ENCODE data around the gene GSTT2. TPM values are rescaled to one million over a fixed set of nuclear protein-coding genes. Genes with fewer than 3 reads are reported as not detected.

GSTT2 gene
- total and polyA plus RNA-seq, 10 of the 15 experiments (the other 5 are each of a cell fraction or from before 2014, with no cell fraction given), result not detected

- POLR2A ChIA-PET, result interaction anchor here (1.8 kb wide), 1 partner anchor 10 kb away, joined by 3 read pairs; no protein-coding TSS in a partner anchor
- in situ Hi-C loops (cut with MboI), result no loop called here
- no peak for FAIRE-seq
These were observed 22.3 kb downstream of the GSTT2 start for GRCh38 chr22:24002272-24002671.

More at GRCh38 chr22:24002272-24002671, 22.3 kb downstream of the GSTT2 start:
- Histone ChIP-seq H3K36me3 (ENCODE audit: control insufficient read depth in 2 of 2, insufficient read depth in 2 of 2, low read length in 1 of 2) (no peaks in the 10 kb centered on the region), H3K9me3 (replicated peaks; ENCODE audit: control insufficient read depth, insufficient read depth, low read length) (no peaks in the 10 kb centered on the region), H3K27ac (ENCODE audit: control insufficient read depth, insufficient read depth) (no peak overlapping the region), H2AFZ (ENCODE audit: control insufficient read depth, low read depth, low read length) (no peak overlapping the region), H3K4me2 (ENCODE audit: control insufficient read depth, insufficient read depth) (no peak overlapping the region), H4K20me1 (ENCODE audit: control insufficient read depth, insufficient read depth) (no peaks in the 10 kb centered on the region), H3K27me3 (replicated peaks in 1 of 2; ENCODE audit: control insufficient read depth in 2 of 2, insufficient read depth in 2 of 2, low read length in 1 of 2) (no peaks in the 10 kb centered on the region), H3K4me3 (no peak overlapping the region), H3K79me2 (ENCODE audit: control insufficient read depth, insufficient read depth, low read length) (no peaks in the 10 kb centered on the region), H3K4me1 (ENCODE audit: control insufficient read depth, insufficient read depth, low read length) (no peaks in the 10 kb centered on the region), H3K9ac (ENCODE audit: control insufficient read depth, insufficient read depth, low read length) (no peak overlapping the region)
- no peak for ATAC-seq
- intact Hi-C loops (cut with micrococcal nuclease; ENCODE audit: unreplicated experiment), result loop anchor here (10.0 kb wide), 1 partner anchor 57 kb away; no protein-coding TSS in a partner anchor
- ChIA-PET SMC1A (ENCODE audit: uncharacterized antibody, unreplicated experiment) (no interaction called here), CTCF (no interaction called here), RAD21 (ENCODE audit: unreplicated experiment) (no interaction called here)
- TF ChIP-seq FOXK2 (IDR thresholded peaks at IDR 0.05), result no peak
- no peak for TF ChIP-seq NRF1 (conservative IDR thresholded peaks at IDR 0.05; ENCODE audit: low read depth, low read length)
- TF ChIP-seq YBX1 (IDR thresholded peaks at IDR 0.05), result no peak
- TF ChIP-seq POLR2AphosphoS5 (IDR thresholded peaks at IDR 0.05; ENCODE audit: low read length), result no peak
- TF ChIP-seq PKNOX1 (IDR thresholded peaks at IDR 0.05), result no peak
- TF ChIP-seq CBFB (IDR thresholded peaks at IDR 0.05; ENCODE audit: low read depth), result no peak
- no peak for TF ChIP-seq ZNF384 (IDR thresholded peaks at IDR 0.05; ENCODE audit: borderline replicate concordance, low read depth, low read length)
- TF ChIP-seq EED (IDR thresholded peaks at IDR 0.05; ENCODE audit: low read depth), result no peak
- TF ChIP-seq CREB1 (IDR thresholded peaks at IDR 0.05; ENCODE audit: low read depth), result no peak
- no peak for TF ChIP-seq IKZF1 (conservative IDR thresholded peaks at IDR 0.05)
- TF ChIP-seq CREM (IDR thresholded peaks at IDR 0.05; ENCODE audit: low read depth), result no peak
- TF ChIP-seq RFX5 (IDR thresholded peaks at IDR 0.05; ENCODE audit: low read depth, low read length), result no peak
- no peak for TF ChIP-seq NFXL1 (IDR thresholded peaks at IDR 0.05; ENCODE audit: borderline replicate concordance)
- no peak for TF ChIP-seq ASH2L (IDR thresholded peaks at IDR 0.05; ENCODE audit: borderline replicate concordance, low read depth)
- BruUV-seq (replicated peaks), result no TSS peak
- no peak for DNase-seq (ENCODE audit: low read depth, low spot score)
- 57% methylated on average over 10 of the region's 10 CpGs for WGBS (ENCODE audit: insufficient coverage, insufficient replicate concordance, low lambda C conversion rate, missing lambda C conversion rate)
